Stimulated activated memory B cell treated with anti-CD40 and anti-IgM and Interleukin-4, amounts not matched to agents 10 μg/mL and 1 μg/mL and 100 μg/mL, for 72 hours (primary cell): ENCODE results near the gene PRKAR2B.
"Not testable (repeated sequence)": the region's sequence is repeated elsewhere in the genome, so short reads cannot be mapped to it uniquely, and the experiment has no call there.

ENCODE experiments used
- ATAC-seq: fragments of 150-1000 bp; cut with Tn5 transposase; 2 replicates; pipeline ENCODE4 v1.10.0; 2021
- H3K27ac Mint-ChIP-seq: one replicate; pipeline ENCODE4 v1.8.0; 2022; ENCODE audit warnings: mild to moderate bottlenecking, mixed read lengths
- H3K27me3 Mint-ChIP-seq: one replicate; pipeline ENCODE4 v1.8.0; 2022; ENCODE audit warnings: mixed read lengths
- H3K36me3 Mint-ChIP-seq: one replicate; pipeline ENCODE4 v1.8.0; 2022; ENCODE audit warnings: mixed read lengths
- H3K4me1 Mint-ChIP-seq: one replicate; pipeline ENCODE4 v1.8.0; 2022; ENCODE audit warnings: mixed read lengths
- H3K4me3 Mint-ChIP-seq: one replicate; pipeline ENCODE4 v1.8.0; 2022; ENCODE audit warnings: mild to moderate bottlenecking, moderate library complexity, mixed read lengths
- H3K9me3 Mint-ChIP-seq: one replicate; pipeline ENCODE4 v1.8.0; 2022; ENCODE audit warnings: mixed read lengths

PRKAR2B gene

DNA sequence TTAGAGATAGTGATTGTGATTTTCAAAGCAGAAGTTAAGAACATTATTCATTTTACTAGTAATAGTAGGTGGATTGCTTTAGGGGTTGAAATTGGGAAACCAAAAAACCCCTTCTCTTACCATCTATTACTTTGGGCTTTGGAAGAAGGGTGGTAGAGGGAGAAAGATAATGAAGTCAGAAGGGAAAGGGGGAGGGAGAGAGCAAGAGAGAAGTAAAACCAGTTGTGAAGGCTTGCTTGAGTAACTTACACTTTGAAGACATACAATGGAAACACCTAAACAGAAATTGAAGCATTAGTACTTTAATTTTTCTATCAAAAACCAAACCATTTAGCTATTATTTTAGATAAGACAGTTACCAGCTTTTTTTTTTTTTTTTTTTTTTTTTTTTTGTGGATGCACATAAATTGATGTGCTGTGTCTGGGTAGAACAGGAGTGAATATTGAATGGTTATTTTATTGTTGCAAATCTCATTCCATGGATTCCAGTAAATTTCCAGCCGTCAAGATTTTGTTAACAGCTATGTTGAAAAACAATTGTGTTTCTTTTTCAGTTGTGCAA, 5.5 kb downstream of the PRKAR2B start:
- H3K36me3 Mint-ChIP-seq, result no peaks in the 10 kb centered on the region
- ATAC-seq, result no peak
- no peak overlapping the region for H3K27ac Mint-ChIP-seq
- no peak overlapping the region for H3K4me3 Mint-ChIP-seq
- no peaks in the 10 kb centered on the region for H3K9me3 Mint-ChIP-seq
- peaks cover 16% of the 10 kb centered on the region for H3K4me1 Mint-ChIP-seq
- H3K27me3 Mint-ChIP-seq, result peaks cover 37% of the 10 kb centered on the region

DNA sequence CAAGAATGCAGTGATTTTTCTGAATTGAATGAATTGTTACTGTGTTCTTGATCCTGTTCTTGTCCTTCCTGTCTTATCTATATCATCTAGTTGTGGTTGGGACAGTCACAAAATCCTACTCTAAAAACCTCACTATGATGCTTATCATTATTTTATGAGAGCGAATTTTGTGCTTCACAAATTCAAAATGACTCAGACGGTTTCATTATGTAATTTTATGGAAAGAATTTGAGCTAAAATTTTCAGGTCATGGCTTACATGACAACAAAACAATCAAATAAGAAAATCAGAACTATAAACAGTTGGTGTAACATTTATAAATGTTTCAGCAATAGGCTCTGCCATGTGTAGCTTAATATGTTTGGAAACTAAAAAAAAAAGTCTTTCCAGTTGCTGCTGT, 6.9 kb downstream of the PRKAR2B start:
- ATAC-seq, result no peak
- Mint-ChIP-seq H3K4me3 (no peak overlapping the region), H3K27me3 (peaks cover 24% of the 10 kb centered on the region), H3K9me3 (no peaks in the 10 kb centered on the region), H3K27ac (no peak overlapping the region), H3K36me3 (no peaks in the 10 kb centered on the region), H3K4me1 (peaks cover 5% of the 10 kb centered on the region)

DNA sequence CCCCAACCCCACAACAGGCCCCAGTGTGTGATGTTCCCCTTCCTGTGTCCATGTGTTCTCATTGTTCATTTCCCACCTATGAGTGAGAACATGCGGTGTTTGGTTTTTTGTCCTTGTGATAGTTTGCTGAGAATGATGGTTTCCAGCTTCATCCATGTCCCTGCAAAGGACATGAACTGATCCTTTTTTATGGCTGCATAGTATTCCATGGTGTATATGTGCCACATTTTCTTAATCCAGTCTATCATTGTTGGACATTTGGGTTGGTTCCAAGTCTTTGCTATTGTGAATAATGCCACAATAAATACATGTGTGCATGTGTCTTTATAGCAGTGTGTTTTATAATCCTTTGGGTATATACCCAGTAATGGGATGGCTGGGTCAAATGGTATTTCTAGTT, 10.5 kb downstream of the PRKAR2B start:
- H3K4me1 Mint-ChIP-seq, H3K36me3 Mint-ChIP-seq, H3K4me3 Mint-ChIP-seq, H3K9me3 Mint-ChIP-seq, H3K27ac Mint-ChIP-seq, ATAC-seq, H3K27me3 Mint-ChIP-seq: not testable (repeated sequence)

DNA sequence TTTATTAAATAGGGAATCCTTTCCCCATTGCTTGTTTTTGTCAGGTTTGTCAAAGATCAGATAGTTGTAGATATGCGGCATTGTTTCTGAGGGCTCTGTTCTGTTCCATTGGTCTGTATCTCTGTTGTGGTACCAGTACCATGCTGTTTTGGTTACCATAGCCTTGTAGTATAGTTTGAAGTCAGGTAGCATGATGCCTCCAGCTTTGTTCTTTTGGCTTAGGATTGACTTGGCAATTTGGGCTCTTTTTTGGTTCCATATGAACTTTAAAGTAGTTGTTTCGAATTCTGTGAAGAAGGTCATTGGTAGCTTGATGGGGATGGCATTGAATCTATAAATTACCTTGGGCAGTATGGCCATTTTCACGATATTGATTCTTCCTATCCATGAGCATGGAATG, 11.6 kb downstream of the PRKAR2B start:
- not testable (repeated sequence) for H3K27me3 Mint-ChIP-seq, ATAC-seq, H3K9me3 Mint-ChIP-seq, H3K27ac Mint-ChIP-seq, H3K4me3 Mint-ChIP-seq, H3K4me1 Mint-ChIP-seq, H3K36me3 Mint-ChIP-seq

DNA sequence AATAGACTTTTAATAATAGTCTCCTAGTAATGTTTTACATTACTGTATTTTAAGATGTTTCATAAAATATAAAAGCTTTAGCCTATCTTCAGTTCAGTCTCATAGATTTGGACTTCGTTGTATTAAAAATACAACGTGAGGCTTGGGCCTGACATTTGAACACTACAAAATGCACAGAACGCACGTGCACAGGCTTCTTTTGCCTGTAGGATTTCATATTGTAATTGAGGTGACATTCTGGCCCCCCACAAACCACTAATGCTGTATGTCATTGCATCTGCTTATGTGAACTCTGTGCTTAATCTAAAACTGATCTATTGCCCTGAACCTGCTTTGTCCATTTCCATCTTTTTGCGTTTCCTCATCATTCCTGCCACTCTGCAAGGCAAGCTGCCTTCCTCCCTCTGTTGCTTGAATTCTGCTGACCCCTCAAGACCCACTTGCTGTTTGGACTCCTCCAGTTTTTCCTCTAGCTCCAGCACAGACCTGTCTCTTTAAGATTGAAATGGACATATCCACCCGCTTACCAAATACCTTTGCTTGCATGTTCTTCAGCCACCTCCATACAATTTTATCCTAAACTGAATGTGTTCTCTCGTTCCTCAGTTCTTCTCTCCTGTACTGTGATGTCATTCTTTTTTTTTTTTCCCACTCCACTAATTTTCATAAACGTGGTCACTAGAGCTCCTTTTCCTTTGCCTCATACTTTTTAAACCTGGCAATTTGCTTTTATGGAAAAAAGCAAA, 12.4 kb downstream of the PRKAR2B start:
- Mint-ChIP-seq H3K4me1 (peaks cover 5% of the 10 kb centered on the region), H3K4me3 (no peak overlapping the region), H3K27me3 (peaks cover 12% of the 10 kb centered on the region), H3K27ac (no peak overlapping the region), H3K36me3 (no peaks in the 10 kb centered on the region), H3K9me3 (no peaks in the 10 kb centered on the region)
- no peak for ATAC-seq

DNA sequence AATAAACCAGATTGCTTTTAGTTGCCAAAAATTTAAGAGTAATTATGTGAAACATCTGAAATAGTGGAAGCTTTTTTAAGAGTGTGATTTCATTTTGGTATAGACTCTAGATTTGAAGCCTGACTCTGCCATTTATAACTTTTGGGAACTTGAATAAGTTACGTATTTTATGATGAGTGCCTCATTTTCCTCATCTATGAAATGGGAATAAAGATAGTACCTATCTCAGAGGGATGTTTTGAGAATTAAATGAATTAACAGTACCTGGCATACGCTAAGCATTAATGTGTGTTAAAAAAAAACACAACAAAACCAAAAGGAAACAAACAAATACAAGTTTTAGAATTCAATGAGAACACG, 12.9 kb downstream of the PRKAR2B start:
- Mint-ChIP-seq H3K4me1 (peaks cover 5% of the 10 kb centered on the region), H3K36me3 (no peaks in the 10 kb centered on the region), H3K27ac (no peak overlapping the region), H3K9me3 (no peaks in the 10 kb centered on the region), H3K4me3 (no peak overlapping the region), H3K27me3 (peaks cover 13% of the 10 kb centered on the region)
- no peak for ATAC-seq

DNA sequence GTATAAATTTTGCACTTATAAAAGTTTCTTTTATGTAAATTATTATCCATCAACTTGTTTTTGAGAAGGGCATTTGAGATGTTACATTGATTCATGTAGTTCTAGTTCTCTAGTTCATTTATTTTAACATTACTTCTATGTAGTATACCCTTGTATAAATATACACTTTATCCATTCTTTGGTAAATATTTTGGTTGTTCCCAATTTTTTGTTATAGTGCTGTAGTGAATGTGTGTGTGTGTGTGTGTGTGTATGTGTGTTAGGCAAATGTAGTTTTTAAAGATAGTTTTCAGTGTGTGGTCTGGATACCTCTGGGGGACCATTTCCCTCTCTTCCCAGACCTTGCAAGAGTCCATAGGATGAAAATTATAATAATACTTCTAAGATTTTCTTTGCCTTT, 15.0 kb downstream of the PRKAR2B start:
- ATAC-seq, result no peak
- Mint-ChIP-seq H3K27me3 (peaks cover 13% of the 10 kb centered on the region), H3K36me3 (no peaks in the 10 kb centered on the region), H3K4me1 (no peaks in the 10 kb centered on the region), H3K27ac (no peak overlapping the region), H3K4me3 (no peak overlapping the region), H3K9me3 (no peaks in the 10 kb centered on the region)

DNA sequence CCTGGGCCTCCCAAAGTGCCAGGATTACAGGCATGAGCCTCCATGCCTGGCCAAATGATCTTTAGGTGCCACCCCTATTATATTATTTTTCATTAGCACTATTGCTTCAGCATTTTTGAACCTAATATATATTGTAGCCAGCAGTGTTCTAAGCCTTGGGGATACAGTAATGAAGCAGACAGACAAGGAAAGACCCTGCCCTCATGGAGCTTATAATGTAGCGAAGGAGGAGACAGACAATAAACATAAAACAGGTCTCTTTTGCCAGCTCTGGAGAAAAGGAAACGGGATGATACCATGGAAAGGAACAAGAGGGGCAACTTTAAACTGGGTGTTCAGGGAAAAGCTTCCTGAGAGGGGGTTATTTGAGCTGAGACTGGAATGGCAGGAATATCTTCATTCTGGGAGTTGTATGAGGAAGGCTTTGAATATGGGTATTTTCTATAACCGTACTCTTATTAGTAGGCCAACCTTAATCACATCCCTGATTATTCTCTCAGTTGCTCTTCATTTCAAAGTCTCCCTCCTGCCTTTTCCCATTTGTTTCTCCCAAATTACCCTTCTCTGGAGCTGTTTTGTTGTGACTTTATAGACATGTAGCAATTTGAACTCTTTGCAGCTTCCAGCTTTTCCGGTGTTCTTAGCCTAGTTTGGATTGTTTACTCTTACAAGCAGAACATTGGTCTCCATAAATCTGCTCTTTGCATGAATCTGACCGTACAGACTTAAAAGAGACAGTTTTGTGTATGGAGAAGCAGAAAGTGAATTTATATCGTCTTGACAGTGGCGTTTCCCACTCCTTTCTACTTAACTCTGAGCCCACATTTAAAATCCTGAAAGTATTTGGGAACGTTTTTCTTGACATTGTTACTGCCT, 19.0 kb downstream of the PRKAR2B start:
- no peak overlapping the region for H3K4me3 Mint-ChIP-seq
- no peaks in the 10 kb centered on the region for H3K9me3 Mint-ChIP-seq
- H3K36me3 Mint-ChIP-seq, result no peaks in the 10 kb centered on the region
- no peak overlapping the region for H3K27ac Mint-ChIP-seq
- no peak for ATAC-seq
- H3K4me1 Mint-ChIP-seq, result no peaks in the 10 kb centered on the region
- H3K27me3 Mint-ChIP-seq, result peaks cover 31% of the 10 kb centered on the region

DNA sequence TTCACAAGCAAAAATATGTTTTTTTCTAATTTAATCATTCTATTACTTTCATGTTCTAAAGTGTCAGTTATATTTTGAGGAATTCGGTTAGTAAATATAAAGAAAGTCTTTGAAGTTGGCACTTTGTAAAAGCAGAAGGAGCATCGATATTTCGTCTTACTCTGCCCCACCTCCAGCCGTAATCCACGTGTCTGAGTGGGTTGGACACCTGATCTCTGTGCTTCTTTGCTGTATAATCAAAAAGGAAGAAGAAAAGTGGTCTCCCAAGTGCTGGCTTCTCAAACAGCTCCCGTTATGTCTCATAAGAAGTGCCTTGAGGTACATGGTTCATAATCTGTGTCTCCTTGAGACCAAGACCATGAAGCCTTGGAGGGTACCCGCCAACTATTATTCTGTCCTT, 19.8 kb downstream of the PRKAR2B start:
- no peaks in the 10 kb centered on the region for H3K36me3 Mint-ChIP-seq
- no peak for ATAC-seq
- no peak overlapping the region for H3K27ac Mint-ChIP-seq
- peaks cover 3% of the 10 kb centered on the region for H3K4me1 Mint-ChIP-seq
- peaks cover 31% of the 10 kb centered on the region for H3K27me3 Mint-ChIP-seq
- no peaks in the 10 kb centered on the region for H3K9me3 Mint-ChIP-seq
- no peak overlapping the region for H3K4me3 Mint-ChIP-seq

DNA sequence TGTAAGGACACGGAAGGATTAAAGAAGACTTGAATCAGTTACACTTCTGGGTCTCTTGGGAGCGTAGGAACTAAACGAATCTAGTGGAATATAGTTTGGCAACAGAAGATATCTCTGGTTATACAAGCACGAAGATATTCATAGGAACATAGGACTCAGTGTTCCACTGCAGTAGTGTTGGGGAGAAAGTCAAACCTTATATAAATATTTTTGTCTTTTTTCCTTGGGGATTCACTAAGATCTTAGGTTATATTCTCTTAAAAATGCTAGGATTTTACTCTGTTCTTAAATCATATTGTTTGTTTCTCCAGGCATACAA, 21.4 kb downstream of the PRKAR2B start:
- H3K36me3 Mint-ChIP-seq, result no peaks in the 10 kb centered on the region
- ATAC-seq, result no peak

DNA sequence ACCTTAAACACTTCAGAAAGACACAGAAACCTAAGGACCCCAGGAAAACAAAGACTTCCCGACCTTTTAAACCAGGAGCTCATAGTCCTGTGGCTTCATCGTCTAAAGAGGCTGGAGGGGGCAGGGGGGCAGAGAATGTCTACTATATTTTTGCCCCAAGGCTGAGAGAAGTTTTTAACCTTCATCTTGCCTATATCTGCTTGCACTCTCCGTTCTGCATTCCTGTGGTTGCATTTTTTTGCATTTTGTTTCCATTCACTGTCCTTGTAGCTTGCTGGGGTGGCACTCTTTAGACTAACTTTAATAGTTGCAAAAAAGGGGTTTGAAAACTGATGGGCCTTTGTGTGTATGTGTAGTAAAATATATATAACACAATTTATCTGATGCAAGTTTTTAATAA, 23.7 kb downstream of the PRKAR2B start:
- H3K27ac Mint-ChIP-seq, result no peak overlapping the region

More for the DNA sequence above, 21.4 kb downstream of the PRKAR2B start:
- peaks cover 6% of the 10 kb centered on the region for H3K4me1 Mint-ChIP-seq
- H3K27me3 Mint-ChIP-seq, result peaks cover 29% of the 10 kb centered on the region
- H3K27ac Mint-ChIP-seq, result no peak overlapping the region
- H3K9me3 Mint-ChIP-seq, result no peaks in the 10 kb centered on the region
- H3K4me3 Mint-ChIP-seq, result no peak overlapping the region

DNA sequence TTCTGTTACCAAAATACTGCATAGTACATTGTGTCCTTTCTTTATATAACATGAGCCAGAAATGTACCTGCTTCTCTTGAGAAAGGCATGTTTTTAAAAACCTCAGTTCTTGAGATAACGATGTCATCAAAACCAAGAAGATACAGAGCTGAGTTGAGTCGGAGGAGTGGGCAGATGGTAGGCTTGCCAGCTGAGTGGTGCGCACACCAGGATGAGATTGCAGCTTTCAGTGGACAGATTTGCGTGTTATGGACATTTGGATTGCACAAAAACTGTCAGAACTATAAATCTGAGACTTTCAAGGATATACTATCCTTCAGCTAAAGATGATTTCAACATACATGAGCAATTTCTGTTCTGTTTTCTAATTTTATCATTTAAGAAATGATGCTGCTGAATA, 25.0 kb downstream of the PRKAR2B start:
- Mint-ChIP-seq H3K9me3 (no peaks in the 10 kb centered on the region), H3K27me3 (peaks cover 18% of the 10 kb centered on the region), H3K27ac (no peak overlapping the region), H3K36me3 (no peaks in the 10 kb centered on the region), H3K4me1 (peaks cover 6% of the 10 kb centered on the region), H3K4me3 (no peak overlapping the region)
- ATAC-seq, result no peak

More for the DNA sequence above, 23.7 kb downstream of the PRKAR2B start:
- no peaks in the 10 kb centered on the region for H3K9me3 Mint-ChIP-seq
- no peak overlapping the region for H3K4me3 Mint-ChIP-seq
- peaks cover 6% of the 10 kb centered on the region for H3K4me1 Mint-ChIP-seq
- H3K36me3 Mint-ChIP-seq, result no peaks in the 10 kb centered on the region
- peaks cover 18% of the 10 kb centered on the region for H3K27me3 Mint-ChIP-seq
- no peak for ATAC-seq

DNA sequence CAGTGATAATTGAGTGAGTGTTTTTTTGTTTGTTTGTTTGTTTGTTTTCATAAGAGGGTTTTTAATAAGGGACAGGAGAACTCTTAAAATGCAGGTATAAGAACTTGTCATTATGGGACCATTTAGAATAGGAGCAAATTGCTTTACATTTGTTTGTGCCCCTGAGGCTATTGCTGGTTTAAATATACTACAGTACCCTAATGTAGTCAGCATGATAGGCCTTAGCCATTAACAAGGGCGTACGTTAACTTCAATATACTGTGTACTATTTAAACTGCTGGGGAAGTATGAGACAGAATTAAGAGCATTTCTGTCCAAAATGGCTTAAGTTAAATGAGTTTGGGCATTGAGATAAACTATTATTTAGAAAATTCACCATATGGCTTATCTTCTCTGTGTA, 26.2 kb downstream of the PRKAR2B start:
- H3K4me1 Mint-ChIP-seq, result peaks cover 6% of the 10 kb centered on the region
- H3K9me3 Mint-ChIP-seq, result no peaks in the 10 kb centered on the region
- no peak overlapping the region for H3K27ac Mint-ChIP-seq

DNA sequence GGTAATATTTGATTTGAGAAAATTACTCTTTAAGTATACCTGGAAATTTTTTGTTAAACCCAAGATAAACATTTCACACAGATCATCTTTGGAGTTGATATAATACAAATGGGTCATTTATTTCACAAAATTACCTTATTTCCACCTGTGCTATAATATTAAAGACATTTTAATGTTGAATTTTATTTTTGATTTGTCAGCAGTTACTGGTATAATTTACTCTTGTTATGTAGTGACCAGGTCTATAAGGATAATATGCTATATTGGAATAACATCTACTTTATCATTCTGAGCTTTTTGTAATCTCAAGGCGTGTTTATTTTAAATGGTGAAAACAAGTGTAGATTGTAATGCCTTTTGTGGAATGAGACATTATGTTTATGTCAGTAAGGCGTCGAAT, 26.6 kb downstream of the PRKAR2B start:
- H3K4me1 Mint-ChIP-seq, result peaks cover 6% of the 10 kb centered on the region
- no peaks in the 10 kb centered on the region for H3K36me3 Mint-ChIP-seq
- H3K9me3 Mint-ChIP-seq, result no peaks in the 10 kb centered on the region
- no peak overlapping the region for H3K27ac Mint-ChIP-seq
- no peak overlapping the region for H3K4me3 Mint-ChIP-seq
- peaks cover 9% of the 10 kb centered on the region for H3K27me3 Mint-ChIP-seq
- no peak for ATAC-seq

More for the DNA sequence above, 26.2 kb downstream of the PRKAR2B start:
- ATAC-seq, result no peak
- H3K4me3 Mint-ChIP-seq, result no peak overlapping the region
- peaks cover 13% of the 10 kb centered on the region for H3K27me3 Mint-ChIP-seq
- H3K36me3 Mint-ChIP-seq, result no peaks in the 10 kb centered on the region

DNA sequence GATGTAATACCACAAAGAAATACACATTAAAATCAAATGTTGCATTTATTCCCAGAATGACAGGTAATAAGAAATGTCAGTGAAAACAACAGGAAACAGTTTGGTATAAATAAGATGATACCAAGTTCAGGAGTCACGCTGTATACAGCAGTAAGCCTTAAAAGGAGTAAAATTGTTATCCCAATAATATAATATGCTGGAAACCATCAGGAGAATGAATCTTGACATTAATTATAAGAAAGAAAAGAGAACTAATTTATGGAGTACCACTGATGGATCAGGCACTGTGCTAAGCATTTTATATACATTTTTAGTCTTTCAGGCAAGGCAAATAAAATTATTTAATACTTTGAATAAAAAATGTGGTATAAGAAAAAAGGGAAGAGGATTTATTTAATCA, 27.6 kb downstream of the PRKAR2B start:
- no peaks in the 10 kb centered on the region for H3K36me3 Mint-ChIP-seq
- H3K27ac Mint-ChIP-seq, result no peak overlapping the region
- H3K27me3 Mint-ChIP-seq, result no peaks in the 10 kb centered on the region
- ATAC-seq, result no peak
- H3K9me3 Mint-ChIP-seq, result no peaks in the 10 kb centered on the region
- H3K4me3 Mint-ChIP-seq, result no peak overlapping the region
- peaks cover 6% of the 10 kb centered on the region for H3K4me1 Mint-ChIP-seq
